Measurements from ENCODE around the gene RALGPS2.

The RALGPS2 gene

DNA sequence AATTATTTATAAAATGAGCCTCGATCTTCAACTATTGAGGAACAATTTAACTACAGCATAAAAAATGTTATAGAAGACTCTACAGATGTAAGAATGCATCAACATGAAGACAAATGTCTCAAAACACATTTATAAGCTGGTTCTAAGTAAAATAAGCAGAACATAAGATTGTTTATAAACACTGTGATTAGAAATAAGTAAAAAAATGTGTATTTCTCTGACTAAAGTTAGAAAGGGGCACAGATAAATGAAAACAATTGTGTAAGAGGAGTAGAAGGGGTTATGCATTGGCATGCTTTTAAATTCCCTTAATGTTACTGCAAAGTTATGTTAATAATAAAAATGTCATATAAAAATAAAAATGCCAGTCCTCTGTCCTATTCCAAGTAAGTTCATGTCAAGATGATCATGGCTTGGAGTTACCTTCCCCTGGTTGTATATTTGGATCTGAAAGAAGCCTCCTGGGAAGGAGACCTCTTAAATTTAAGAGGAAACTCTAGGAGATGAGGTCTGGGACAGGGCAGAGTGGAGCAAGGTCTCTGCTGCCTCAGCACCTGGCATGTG, 230.4 kb downstream of the RALGPS2 start:
- Histone ChIP-seq H3K4me1 (ENCODE audit: control insufficient read depth in 1 of 2, insufficient read depth in 1 of 2, low read depth in 1 of 2, low read length in 1 of 2) (no peaks in the 10 kb centered on the region), H3K4me3 (ENCODE audit: low read depth in 1 of 2, low read length in 1 of 2) (no peak overlapping the region), H3K9me3 (no peaks in the 10 kb centered on the region), H3K27me3 (no peaks in the 10 kb centered on the region), H3K27ac (no peak overlapping the region), H3K36me3 (no peaks in the 10 kb centered on the region)
- TF ChIP-seq, protein P1, sequence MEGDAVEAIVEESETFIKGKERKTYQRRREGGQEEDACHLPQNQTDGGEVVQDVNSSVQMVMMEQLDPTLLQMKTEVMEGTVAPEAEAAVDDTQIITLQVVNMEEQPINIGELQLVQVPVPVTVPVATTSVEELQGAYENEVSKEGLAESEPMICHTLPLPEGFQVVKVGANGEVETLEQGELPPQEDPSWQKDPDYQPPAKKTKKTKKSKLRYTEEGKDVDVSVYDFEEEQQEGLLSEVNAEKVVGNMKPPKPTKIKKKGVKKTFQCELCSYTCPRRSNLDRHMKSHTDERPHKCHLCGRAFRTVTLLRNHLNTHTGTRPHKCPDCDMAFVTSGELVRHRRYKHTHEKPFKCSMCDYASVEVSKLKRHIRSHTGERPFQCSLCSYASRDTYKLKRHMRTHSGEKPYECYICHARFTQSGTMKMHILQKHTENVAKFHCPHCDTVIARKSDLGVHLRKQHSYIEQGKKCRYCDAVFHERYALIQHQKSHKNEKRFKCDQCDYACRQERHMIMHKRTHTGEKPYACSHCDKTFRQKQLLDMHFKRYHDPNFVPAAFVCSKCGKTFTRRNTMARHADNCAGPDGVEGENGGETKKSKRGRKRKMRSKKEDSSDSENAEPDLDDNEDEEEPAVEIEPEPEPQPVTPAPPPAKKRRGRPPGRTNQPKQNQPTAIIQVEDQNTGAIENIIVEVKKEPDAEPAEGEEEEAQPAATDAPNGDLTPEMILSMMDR (IDR thresholded peaks at IDR 0.05) = no peak

DNA sequence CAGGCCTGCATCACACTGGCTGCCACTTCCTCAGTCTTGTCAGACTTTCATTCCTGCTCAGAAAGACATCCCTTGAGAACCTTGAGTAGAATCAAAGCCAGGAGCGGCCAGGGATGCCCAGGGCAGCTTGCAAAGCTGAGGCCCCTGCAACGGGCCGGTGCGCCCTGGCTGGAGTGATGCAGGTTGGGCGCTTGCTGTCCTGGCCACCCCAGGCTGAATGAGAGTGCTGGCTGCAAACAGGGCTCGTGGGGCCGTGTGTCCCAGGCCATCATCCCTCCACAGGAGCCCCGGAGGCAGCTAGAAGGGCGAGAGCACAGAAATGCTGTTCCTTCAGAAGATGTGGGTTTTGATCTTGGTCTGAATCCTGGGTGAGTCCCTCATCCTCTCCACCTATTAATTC, 233.4 kb downstream of the RALGPS2 start:
- no peaks in the 10 kb centered on the region for H3K4me1 ChIP-seq (ENCODE audit: control insufficient read depth in 1 of 2, insufficient read depth in 1 of 2, low read depth in 1 of 2, low read length in 1 of 2)
- no peak overlapping the region for H3K27ac ChIP-seq
- H3K27me3 ChIP-seq = no peaks in the 10 kb centered on the region
- H3K9me3 ChIP-seq = no peaks in the 10 kb centered on the region
- no peaks in the 10 kb centered on the region for H3K36me3 ChIP-seq
- H3K4me3 ChIP-seq (ENCODE audit: low read depth in 1 of 2, low read length in 1 of 2) = no peak overlapping the region
- TF ChIP-seq, protein P1 (IDR thresholded peaks at IDR 0.05) = no peak

DNA sequence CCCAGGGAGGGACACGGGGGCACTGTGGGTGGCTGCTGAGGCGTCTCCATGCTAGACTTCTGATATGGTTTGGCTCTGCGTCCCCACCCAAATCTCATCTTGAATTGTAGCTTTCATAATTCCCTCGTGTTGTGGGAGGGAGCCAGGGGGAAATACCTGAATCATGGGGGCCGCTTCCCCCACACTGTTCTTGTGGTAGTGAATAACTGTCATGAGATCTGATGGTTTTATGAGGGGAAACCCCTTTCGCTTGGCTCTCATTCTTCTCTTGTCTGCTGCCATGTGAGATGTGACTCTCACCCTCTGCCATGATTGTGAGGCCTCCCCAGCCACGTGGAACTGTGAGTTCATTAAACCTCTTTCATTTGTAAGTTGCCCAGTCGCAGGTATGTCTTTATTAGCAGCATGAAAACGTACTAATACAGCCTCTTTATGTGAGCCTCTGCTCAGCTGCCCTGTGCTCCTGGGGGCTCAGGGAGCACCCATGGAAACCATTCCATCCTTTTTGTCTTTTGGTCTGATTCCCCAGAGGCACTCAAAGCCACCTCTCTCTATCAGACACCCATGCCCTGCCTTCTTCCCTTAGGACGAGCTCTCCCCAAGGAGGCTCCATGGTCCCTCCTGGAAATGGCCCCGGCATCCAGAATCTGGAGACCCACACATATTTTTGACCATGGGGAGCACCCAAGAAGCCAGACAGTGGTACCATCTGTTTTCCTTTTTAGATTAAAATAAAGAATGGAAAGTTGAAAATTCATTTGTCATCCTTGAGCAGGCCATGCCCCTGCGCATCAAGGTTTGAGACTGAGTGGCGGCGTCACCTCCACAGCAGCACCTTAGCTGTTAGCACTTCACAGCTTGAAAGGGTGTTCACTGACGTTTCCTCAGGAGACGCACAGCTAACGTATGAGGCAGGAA, 234.8 kb downstream of the RALGPS2 start:
- Histone ChIP-seq H3K36me3 (no peaks in the 10 kb centered on the region), H3K4me3 (ENCODE audit: low read depth in 1 of 2, low read length in 1 of 2) (no peak overlapping the region)
- TF ChIP-seq, protein P1 (IDR thresholded peaks at IDR 0.05) = no peak

DNA sequence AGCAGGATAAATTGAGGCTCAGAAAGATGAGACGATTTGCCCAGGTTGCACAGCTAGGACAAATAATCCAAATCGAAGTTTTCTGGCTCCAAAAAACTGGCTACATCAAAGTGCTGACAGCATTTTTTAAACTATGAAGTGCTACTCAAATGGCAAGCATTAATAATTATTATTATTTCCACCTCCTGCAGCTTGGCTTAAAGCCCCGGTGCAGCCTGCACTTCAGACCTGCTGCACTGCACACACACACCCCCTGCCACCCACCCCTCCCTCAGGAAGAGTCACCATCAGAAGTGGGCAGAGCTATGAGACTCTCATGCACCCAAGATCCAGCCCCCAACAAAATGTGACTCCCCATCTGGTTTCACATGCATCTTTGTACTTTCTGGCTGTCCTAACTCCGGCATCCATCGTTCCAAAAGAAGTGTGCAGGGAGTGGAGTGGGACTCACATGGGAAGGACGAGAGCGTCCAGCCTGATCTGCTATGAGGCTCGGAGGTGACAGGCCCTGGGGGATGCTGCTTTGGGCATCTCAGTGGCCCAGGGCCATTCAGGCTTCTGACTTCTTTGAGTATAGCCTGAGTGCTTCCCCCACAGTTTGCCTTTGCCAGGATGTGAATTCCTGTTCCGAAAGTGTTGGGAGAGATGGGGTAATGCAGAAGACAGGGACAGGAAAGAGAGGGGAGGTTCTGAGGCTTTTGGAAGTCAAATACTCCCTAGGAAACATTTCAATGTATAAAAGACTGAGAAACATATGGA, 235.6 kb downstream of the RALGPS2 start:
- Histone ChIP-seq H3K4me1 (ENCODE audit: control insufficient read depth in 1 of 2, insufficient read depth in 1 of 2, low read depth in 1 of 2, low read length in 1 of 2) (no peaks in the 10 kb centered on the region), H3K27ac (no peak overlapping the region), H3K27me3 (no peaks in the 10 kb centered on the region), H3K36me3 (no peaks in the 10 kb centered on the region), H3K9me3 (no peaks in the 10 kb centered on the region), H3K4me3 (ENCODE audit: low read depth in 1 of 2, low read length in 1 of 2) (no peak overlapping the region)
- TF ChIP-seq, protein P1 (IDR thresholded peaks at IDR 0.05) = no peak

More for the DNA sequence above, 234.8 kb downstream of the RALGPS2 start:
- Histone ChIP-seq H3K27me3 (no peaks in the 10 kb centered on the region), H3K9me3 (no peaks in the 10 kb centered on the region), H3K27ac (no peak overlapping the region), H3K4me1 (ENCODE audit: control insufficient read depth in 1 of 2, insufficient read depth in 1 of 2, low read depth in 1 of 2, low read length in 1 of 2) (no peaks in the 10 kb centered on the region)

DNA sequence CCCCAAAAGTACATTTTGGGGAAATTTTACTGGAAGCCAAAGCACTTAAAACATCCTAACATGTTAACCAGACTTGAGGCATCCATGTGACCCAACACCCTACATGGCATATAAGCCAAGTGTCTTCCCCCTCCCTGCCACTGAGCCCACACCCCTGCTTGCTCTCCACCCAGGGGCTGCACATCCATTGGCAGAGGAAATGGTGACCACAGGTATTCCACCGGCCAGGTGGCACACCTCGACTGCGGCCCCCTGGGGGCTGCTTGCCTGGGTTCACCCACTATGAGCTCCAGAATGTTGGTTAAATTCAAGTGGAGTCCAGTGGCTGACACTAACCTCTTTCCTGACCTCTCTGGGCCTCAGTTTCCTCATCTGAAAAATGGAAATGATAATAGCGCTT, 236.3 kb downstream of the RALGPS2 start:
- Histone ChIP-seq H3K4me3 (ENCODE audit: low read depth in 1 of 2, low read length in 1 of 2) (no peak overlapping the region), H3K27me3 (no peaks in the 10 kb centered on the region), H3K4me1 (ENCODE audit: control insufficient read depth in 1 of 2, insufficient read depth in 1 of 2, low read depth in 1 of 2, low read length in 1 of 2) (no peaks in the 10 kb centered on the region), H3K27ac (no peak overlapping the region), H3K9me3 (no peaks in the 10 kb centered on the region), H3K36me3 (no peaks in the 10 kb centered on the region)
- TF ChIP-seq, protein P1 (IDR thresholded peaks at IDR 0.05) = no peak

Measured in neutrophil (primary cell).